Measurements from ENCODE around the gene ZNF747.

The ZNF747 gene

DNA sequence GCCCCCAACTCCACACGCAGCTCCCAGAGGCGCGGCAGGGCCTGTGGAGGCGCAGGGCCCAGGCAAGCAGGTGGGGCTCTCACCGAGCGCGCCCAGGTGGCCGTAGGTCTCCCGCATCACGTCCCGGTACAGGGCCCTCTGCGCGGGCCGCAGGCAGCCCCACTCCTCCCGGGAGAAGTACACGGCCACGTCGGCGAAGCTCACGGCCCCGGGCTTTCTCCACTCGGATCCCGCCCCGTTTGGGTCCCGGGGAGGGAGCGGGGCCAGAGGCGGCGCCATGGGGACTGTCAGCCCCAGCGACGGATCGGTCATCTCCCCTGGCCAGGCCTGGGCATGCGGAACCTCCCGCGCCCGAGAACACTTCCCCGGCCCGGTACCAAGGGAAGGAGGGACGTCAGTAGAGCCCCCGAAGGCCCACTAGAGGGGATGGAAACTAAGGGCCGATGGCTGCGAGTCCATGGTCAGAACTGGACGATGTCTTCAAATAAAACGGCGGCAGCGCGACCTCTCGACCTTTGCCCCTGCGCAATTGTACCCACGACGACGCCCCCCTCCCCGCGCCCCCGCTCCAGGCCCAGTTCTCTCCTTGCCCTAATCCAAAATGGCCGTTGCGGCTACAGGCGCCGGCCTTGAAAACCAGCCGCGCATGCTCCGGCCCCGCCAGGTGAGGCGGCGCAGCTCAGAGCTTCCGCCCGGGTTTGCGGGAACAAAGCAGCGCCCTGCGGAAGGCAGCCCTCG, at the start of gene ZNF747:
TSS of gene ZNF747 (minus strand) at position 491 of the 738 bp plus-strand sequence. CDS start at position 312, 179 bp downstream.
- peak; percentile 51 for DNase-seq

- no peak for DNase-seq
These were observed 48.1 kb upstream of the ZNF747 start for GRCh38 chr16:30582611-30583340.

DNA sequence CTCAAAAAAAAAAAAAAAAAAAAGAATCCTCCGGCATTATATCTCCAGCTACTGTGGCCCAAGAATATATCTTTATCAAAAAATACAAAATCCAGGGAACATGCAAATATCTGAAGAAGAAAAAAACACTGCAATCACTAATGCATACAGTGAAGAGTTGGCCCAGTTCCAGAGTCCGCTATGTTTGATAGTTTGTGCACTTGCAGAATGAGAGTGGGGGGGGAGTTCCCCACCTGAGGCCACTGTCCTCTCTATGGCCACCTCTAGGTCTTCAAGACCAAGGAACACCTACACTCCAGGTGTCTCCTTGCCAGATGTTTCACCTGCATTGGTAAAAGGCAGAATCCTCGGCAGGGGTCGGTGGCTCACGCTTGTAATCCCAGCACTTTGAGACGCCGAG, 46.8 kb upstream of the ZNF747 start:
- DNase-seq, result no peak

GRCh38 chr16:30574678-30575077, 40.0 kb upstream of the ZNF747 start:
- DNase-seq, result no peak

DNA sequence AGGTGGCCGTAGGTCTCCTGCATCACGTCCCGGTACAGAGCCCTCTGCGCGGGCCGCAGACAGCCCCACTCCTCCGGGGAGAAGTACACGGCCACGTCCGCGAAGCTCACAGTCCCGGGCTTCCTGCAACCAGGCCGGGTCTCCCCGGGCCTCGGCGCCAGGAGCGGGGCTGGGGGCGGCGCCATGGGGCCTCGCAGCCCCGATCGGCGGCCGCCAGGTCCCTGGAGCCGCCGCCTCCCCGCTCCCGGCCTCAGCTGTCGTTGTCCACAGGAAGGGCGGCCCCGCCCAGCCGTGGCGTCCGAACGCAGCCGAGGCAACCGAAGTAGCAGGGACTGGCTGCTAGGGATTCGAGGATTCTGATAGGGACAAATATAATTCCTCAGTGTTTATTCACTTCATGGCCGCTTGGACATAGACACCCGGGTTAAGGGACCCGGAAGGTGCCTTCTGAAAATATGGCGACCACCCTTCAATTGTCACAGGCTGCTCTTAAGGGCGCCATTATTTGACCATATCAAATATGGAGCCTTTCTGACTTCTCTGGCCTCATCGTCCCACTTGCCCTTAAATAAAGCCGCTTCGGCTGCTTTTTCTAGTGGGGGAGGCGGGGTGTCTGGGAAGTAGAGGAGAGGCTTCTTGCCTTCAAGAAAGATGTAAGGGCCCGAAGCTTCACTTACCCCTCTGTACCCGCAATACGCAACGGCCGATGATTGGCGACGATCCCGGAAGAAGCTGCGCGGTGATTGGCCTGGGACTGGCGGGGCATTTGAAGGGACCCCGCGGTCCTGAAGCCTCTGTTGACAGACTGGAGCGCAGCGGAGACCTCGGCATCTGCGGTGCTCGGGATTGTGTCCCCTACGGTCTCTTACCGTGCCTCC, 37.0 kb upstream of the ZNF747 start, which contains the start of gene ZNF688:
TSS of gene ZNF688 (minus strand) at position 270 of the 878 bp plus-strand sequence. CDS start at position 185, 85 bp downstream.
- peak; percentile 92 for DNase-seq

DNA sequence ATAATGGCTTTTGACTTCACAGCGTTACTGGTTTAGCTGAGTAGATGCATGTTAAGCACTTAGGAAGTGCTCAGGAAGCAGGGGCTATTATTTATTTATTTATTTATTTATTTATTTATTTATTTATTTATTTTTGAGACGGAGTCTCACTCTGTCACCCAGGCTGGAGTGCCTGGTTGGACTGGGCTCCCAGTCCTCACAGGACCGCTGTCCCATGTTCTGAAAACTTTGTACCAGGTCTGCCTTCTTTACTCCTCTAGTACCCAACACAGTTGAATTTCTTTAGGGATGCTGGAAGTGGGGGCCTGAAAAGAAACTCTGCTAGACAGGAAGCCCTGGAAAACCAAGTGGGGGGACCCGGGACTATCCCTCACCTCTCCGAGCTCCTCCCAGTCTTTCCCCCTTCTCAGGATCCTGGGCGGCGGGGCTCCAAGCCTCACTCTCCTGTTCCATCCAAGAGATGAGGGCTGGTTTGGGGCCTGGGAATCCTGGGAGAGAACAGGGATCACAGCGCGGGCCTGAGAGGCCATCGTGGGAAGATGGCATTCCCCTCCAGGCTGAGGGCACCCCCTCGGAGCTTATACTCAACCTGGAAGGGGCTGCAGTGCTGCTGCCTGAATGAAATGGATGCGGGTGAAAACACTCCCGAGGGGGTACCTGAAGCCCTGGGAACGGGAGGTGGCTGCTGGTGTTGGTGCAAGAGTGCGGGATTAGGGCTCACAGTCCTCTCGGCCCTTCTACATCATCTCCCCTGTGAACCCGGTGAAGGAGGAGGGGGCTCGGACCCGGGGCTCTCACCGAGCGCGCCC, 36.2 kb upstream of the ZNF747 start:
- no peak for DNase-seq

DNA sequence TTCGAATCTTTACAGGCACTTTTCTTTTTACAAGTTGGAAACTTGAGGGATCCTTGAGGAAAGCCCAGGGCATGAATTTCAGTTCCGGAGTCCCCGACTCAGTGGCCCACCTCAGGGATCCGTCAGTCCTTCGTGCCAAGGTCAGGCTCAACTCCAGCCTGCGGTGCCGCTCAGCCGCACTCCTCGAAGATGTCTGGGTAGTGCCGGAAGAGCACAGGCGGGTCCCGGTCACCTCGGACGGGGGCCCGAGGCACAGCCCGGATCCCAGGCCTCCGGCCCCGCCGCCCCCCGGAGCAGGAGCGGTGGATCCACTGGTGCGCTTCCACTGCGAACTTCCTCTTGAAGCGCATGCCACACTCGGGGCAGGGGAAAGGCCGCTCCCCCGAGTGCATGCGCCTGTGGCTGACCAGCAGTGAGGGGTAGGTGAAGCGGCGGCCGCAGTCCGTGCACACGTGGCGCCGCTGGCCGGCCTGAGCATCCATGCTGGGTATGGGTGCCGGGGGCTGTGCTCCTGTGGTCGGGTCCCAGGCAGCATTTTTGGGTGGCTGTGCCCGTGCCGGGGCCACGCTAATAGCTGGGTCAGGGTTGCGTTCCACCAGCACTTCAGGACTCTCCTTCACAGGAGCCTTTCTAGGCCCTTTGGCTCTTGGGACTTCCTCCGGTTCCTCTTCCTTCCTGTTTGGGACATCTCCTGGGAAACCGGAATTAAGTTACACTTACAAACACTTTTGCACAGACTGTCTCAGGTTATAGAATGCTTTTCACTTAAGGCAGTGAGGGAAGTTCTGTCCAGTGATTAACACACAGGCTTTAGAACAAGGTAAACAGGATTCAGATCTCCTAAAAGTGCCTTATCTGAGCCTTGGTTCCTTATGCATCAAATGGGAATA, 35.3 kb upstream of the ZNF747 start:
- DNase-seq, result no peak

GRCh38 chr16:30569281-30569680, 34.6 kb upstream of the ZNF747 start:
- no peak for DNase-seq

- peak; percentile 32 for DNase-seq
These were observed 33.5 kb upstream of the ZNF747 start for GRCh38 chr16:30567991-30568638.

DNA sequence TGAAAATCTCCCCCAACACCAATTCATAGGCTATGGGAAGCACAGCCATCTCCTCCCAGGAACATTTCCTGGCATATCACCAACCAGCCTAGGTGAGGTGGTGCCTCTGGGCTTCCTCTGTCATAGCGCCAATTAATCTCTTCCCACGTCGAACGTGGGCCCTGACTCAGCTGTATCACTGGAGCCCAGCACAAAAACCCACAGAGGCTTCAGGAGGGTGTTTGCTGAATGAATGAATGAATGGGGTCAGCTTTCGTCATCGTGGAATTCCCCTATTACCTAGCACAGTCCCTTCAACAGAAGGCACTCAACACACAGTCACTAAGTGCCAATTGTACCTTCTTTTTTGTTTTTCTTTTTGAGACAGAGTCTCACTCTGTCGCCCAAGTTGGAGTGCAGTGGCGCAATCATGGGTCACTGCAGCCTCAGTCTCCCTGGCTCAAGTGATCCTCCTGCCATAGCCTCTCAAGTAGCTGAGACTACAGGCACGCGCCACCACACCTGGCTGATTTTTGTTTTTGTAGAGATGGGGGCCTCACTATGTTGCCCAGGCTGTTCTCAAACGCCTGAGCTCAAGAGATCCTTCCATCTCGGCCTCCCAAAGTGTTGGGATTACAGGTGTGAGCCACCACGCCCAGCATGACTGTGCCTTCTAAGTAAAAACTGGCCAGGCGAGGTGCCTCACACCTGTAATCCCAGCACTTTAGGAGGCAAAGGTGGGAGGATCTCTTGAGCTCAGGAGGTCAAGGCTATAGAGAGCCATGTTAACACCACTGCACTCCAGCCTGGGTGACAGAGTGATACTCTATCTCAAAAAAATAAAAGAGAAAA, 32.7 kb upstream of the ZNF747 start:
- DNase-seq, result no peak

- no peak for DNase-seq
These were observed 31.9 kb upstream of the ZNF747 start for GRCh38 chr16:30566531-30566930.

DNA sequence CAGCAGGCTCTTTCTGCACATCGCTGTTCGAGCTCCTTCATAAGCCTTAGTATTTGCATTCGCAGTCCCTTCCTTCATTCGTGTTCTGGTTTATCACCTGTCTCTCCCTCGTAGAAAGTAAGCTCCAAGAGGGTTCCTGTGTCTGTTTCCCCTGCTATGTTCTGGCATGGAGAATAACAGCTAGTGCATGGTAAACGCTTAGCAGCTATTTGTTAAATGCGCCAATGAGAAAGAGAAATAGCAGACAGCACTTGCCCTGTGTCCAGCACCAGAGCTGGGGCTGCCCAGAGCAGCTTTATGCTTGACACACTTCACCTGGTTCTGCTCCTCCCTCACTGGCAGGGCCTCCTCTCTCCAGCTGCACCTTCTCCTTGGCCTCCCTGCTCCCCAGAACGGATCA, 31.3 kb upstream of the ZNF747 start:
- DNase-seq, result no peak

- DNase-seq, result no peak
These were observed 30.9 kb upstream of the ZNF747 start for GRCh38 chr16:30565526-30565925.

GRCh38 chr16:30562021-30562420, 27.4 kb upstream of the ZNF747 start:
- no peak for DNase-seq

- DNase-seq, result no peak
These were observed 26.6 kb upstream of the ZNF747 start for GRCh38 chr16:30561089-30561816.

- DNase-seq, result no peak
These were observed 25.0 kb upstream of the ZNF747 start for GRCh38 chr16:30559690-30560089.

DNA sequence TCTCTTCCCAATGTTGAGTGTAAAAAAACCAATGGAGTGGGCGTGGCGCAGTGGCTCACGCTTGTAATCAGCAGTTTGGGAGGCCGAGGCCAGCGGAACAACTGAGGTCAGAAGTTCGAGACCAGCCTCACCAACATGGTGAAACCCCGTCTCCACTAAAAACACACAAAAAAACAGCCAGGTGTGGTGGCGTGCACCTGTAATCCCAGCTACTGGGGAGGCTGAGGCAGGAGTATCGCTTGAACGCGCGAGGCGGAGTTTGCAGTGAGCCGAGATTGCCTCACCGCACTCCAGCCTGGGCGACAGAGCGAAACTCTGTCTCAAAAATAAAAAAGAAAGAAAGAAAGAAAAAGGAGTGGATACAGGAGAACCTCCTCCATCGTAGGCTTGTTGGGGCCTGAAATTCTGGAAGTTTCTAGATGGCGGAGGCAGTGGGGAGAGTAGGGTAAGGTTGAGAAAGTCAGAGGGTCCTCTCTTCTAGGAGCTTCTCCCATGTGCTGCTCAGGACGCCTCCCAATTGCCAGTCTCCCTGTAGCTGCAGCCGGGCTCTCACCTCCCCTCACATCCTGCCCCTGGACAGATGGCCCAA, 24.2 kb upstream of the ZNF747 start:
- DNase-seq, result no peak

GRCh38 chr16:30557957-30558788, 23.5 kb upstream of the ZNF747 start, which contains the start of gene ZNF764:
ZNF764 (minus strand) TSS chr16:30558374; CDS start chr16:30558182, 192 bp downstream.
- peak; percentile 92 for DNase-seq

Measured in NCI-H1417 treated with DMSO at 0.1 percent for 48 hours (cell line).